Liver (tissue), 9 donors: ENCODE data around the gene HPS1. TPM values are rescaled to one million over a fixed set of nuclear protein-coding genes. Genes with fewer than 3 reads are reported as not detected.

Source experiments
- DNase-seq: peaks from one replicate; pipeline ENCODE4 v3.0.0-alpha.2; 2017; ENCODE audit warnings: low spot score
- H3K27ac ChIP-seq, 2 donors: one replicate each; pipeline ENCODE4 v1.7.0; 2013; ENCODE audit warnings: inconsistent platforms in 2 of 2, low read length in 2 of 2, control low read depth in 1 of 2, low read depth in 1 of 2, mild to moderate bottlenecking in 1 of 2
- H3K27me3 ChIP-seq, 4 donors: one replicate each; pipeline versions ENCODE4 v1.6.1 to v1.7.0; 2013; ENCODE audit warnings: low read length in 3 of 4, inconsistent platforms in 1 of 4, mild to moderate bottlenecking in 1 of 4, moderate library complexity in 1 of 4; ENCODE audit not compliant: control insufficient read depth in 4 of 4, insufficient read depth in 4 of 4
- H3K36me3 ChIP-seq, 4 donors: one replicate each; pipeline versions ENCODE4 v1.6.1 to v1.7.0; 2013; ENCODE audit warnings: low read length in 3 of 4, mild to moderate bottlenecking in 3 of 4, low read depth in 1 of 4, moderate library complexity in 1 of 4; ENCODE audit not compliant: control insufficient read depth in 4 of 4, insufficient read depth in 3 of 4
- H3K4me1 ChIP-seq, 4 donors: one replicate each; pipeline versions ENCODE4 v1.6.1 to v1.7.0; 2013; ENCODE audit warnings: low read length in 3 of 4, mild to moderate bottlenecking in 3 of 4, moderate library complexity in 1 of 4; ENCODE audit not compliant: control insufficient read depth in 4 of 4, insufficient read depth in 4 of 4
- H3K4me3 ChIP-seq, 3 donors: one replicate each; pipeline versions ENCODE4 v1.6.1 to v1.7.0; 2013; ENCODE audit warnings: low read length in 3 of 3, control low read depth in 1 of 3, low read depth in 1 of 3, mild to moderate bottlenecking in 1 of 3
- H3K9ac ChIP-seq, 2 donors: one replicate each; pipeline ENCODE4 v1.7.0; 2013; ENCODE audit warnings: low read length in 2 of 2, mild to moderate bottlenecking in 2 of 2, moderate library complexity in 2 of 2, control low read depth in 1 of 2, low read depth in 1 of 2
- H3K9me3 ChIP-seq, 4 donors: one replicate each; pipeline versions ENCODE4 v1.6.1 to v1.7.0; 2013; ENCODE audit warnings: low read length in 3 of 4; ENCODE audit not compliant: control insufficient read depth in 4 of 4
- CTCF ChIP-seq: fragments of 150-350 bp; IDR thresholded peaks from 2 replicates; pipeline ENCODE4 v1.5.1; 2017; ENCODE audit warnings: improper control_type of control experiment, low read depth, low read length; ENCODE audit not compliant: missing input control
- EGR1 ChIP-seq, 2 donors: IDR thresholded peaks; 2 replicates each; pipeline ENCODE4 v1.6.1; 2016 to 2018; ENCODE audit warnings: antibody characterized with exemption in 2 of 2, low read depth in 2 of 2
- FOXA1 ChIP-seq: IDR thresholded peaks from 2 replicates; pipeline ENCODE4 v1.6.1; 2016; ENCODE audit warnings: antibody characterized with exemption
- FOXA2 ChIP-seq: IDR thresholded peaks from 2 replicates; pipeline ENCODE4 v1.6.1; 2016; ENCODE audit warnings: antibody characterized with exemption
- GABPA ChIP-seq, 2 donors: IDR thresholded peaks in 1 of 2; conservative IDR thresholded peaks in 1 of 2; 2 replicates each; pipeline ENCODE4 v1.6.1; 2016; ENCODE audit warnings: antibody characterized with exemption in 2 of 2, mild to moderate bottlenecking in 1 of 2, moderate library complexity in 1 of 2
- HNF4A ChIP-seq, 2 donors: conservative IDR thresholded peaks; 2 replicates each; pipeline ENCODE4 v1.6.1; 2016; ENCODE audit warnings: antibody characterized with exemption in 2 of 2, mild to moderate bottlenecking in 2 of 2
- HNF4G ChIP-seq: IDR thresholded peaks from 2 replicates; pipeline ENCODE4 v1.6.1; 2016; ENCODE audit warnings: antibody characterized with exemption
- JUND ChIP-seq, 2 donors: IDR thresholded peaks; 2 replicates each; pipeline ENCODE4 v1.6.1; 2016; ENCODE audit warnings: antibody characterized with exemption in 2 of 2
- NR2F2 ChIP-seq: IDR thresholded peaks from 2 replicates; pipeline ENCODE4 v1.6.1; 2016; ENCODE audit warnings: antibody characterized with exemption
- RAD21 ChIP-seq, 2 donors: IDR thresholded peaks; 2 replicates each; pipeline ENCODE4 v1.6.1; 2016; ENCODE audit warnings: antibody characterized with exemption in 2 of 2, mild to moderate bottlenecking in 2 of 2
- REST ChIP-seq: IDR thresholded peaks from 2 replicates; pipeline ENCODE4 v1.6.1; 2016; ENCODE audit warnings: antibody characterized with exemption, mild to moderate bottlenecking
- RXRA ChIP-seq, 2 donors: IDR thresholded peaks; 2 replicates each; pipeline ENCODE4 v1.6.1; 2017 to 2018; ENCODE audit warnings: antibody characterized with exemption in 2 of 2, mild to moderate bottlenecking in 1 of 2
- SP1 ChIP-seq: IDR thresholded peaks from 2 replicates; pipeline ENCODE4 v1.6.1; 2018; ENCODE audit warnings: antibody characterized with exemption, mild to moderate bottlenecking
- TAF1 ChIP-seq: conservative IDR thresholded peaks from 2 replicates; pipeline ENCODE4 v1.6.1; 2016; ENCODE audit warnings: antibody characterized with exemption, mild to moderate bottlenecking
- YY1 ChIP-seq: IDR thresholded peaks from 2 replicates; pipeline ENCODE4 v1.6.1; 2016; ENCODE audit warnings: antibody characterized with exemption, mild to moderate bottlenecking
- ZBTB33 ChIP-seq: IDR thresholded peaks from 2 replicates; pipeline ENCODE4 v1.6.1; 2016; ENCODE audit warnings: antibody characterized with exemption
- WGBS: extraction: QIAGEN DNeasy Blood & Tissue Kit; methylation state at CpG from one replicate; pipeline ENCODE4 v1.1.7; 2013; 5-methylcytosine and 5-hydroxymethylcytosine counted together
- polyA plus RNA-seq, 2 donors: library from polyadenylated mRNA; stranded (reverse) in 1 of 2; unstranded in 1 of 2; fragments of 200-250 nt in 1 of 2; fragments of >200 nt in 1 of 2; fragmentation: Nextera tagmentation in 1 of 2; extraction: Ambion mirVana in 1 of 2; gene quantifications; one replicate each; pipeline versions ENCODE4 v1.2.1 to v1.2.3, GENCODE V29; 2013 to 2015
- total RNA-seq, 2 donors: library from RNA; depleted of rRNA; stranded (reverse); fragments of >200 nt; gene quantifications; one replicate each; pipeline ENCODE4 v1.2.3, GENCODE V29; 2014
- TF ChIP-seq, protein P1 (sequence below): IDR thresholded peaks from 2 replicates; pipeline ENCODE4 v1.6.1; 2016; ENCODE audit warnings: antibody characterized with exemption
- TF ChIP-seq, protein P2 (sequence below): IDR thresholded peaks from 2 replicates; pipeline ENCODE4 v1.6.1; 2016; ENCODE audit warnings: antibody characterized with exemption
- donor health status: healthy.
- donor health status: healthy.
- donor health status: healthy.
- donor health status: healthy.
- donor health status: healthy.

Gene HPS1
- total and polyA plus RNA-seq, 4 donors, result 19.9 to 56.7 (median 29.8) TPM

GRCh38 chr10:98470850-98471249 is 24.1 kb upstream of the HPS1 start:
- Histone ChIP-seq H3K4me1 (peaks cover 0 to 10% (median 4%) of the 10 kb centered on the region in 4 donors), H3K27ac (no peak overlapping the region), H3K9me3 (no peaks in the 10 kb centered on the region), H3K4me3 (no peak overlapping the region), H3K36me3 (no peaks in the 10 kb centered on the region), H3K9ac (no peak overlapping the region), H3K27me3 (peaks cover 0 to 2% (median 0%) of the 10 kb centered on the region in 4 donors)
- WGBS, result 86% methylated on average over 5 of the region's 5 CpGs
- DNase-seq, result no peak
- TF ChIP-seq FOXA1 (no peak), TAF1 (no peak), YY1 (no peak), CTCF (no peak), GABPA (IDR thresholded peaks at IDR 0.05 in 1 of 2, conservative IDR thresholded peaks at IDR 0.05 in 1 of 2) (no peak), SP1 (no peak), HNF4G (no peak), NR2F2 (no peak)
- TF ChIP-seq, protein P1, sequence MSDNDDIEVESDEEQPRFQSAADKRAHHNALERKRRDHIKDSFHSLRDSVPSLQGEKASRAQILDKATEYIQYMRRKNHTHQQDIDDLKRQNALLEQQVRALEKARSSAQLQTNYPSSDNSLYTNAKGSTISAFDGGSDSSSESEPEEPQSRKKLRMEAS, result no peak

DNA sequence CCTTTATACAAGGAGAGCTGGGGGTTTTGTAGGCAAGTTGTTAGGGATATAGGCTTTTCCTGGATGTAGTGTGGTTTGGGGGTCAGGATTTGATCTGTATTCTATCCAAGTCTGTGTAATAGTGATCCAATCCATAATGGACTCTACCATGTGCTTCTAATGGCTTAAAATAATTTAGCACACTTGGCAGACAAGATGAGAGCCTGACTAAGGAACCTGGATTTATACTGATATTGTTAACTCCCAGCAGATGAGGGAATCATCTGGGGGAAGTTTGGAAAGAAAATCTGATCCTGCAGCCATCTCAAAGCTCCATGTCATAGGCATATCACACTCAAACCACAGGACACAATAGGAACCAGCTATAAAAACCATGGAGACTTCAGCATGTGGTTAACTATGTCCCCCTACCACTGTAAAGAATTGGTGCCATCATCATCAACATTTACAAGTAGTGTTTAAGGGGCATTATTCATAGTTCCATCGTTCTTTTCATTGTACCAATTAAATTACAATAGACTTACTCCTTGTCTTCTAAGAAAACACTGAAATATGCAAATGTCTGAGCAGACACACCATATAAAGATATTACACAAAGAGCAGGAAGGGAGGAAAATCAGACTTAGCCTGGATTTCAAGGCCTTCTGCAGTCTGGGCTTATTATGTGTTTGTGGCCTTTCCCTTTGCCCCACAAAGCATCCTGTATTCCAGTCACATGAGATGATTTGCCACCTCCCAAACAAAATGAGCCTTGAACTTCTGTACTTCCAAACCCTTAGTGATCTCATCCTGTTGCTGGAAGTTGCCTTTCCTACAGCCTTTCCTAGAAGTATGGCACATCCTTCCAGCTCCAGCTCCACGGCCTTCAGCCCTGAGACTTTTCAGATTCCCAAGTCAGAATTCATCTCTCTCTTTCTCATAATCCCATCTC is 22.5 kb upstream of the HPS1 start:
- H3K9me3 ChIP-seq, result no peaks in the 10 kb centered on the region
- no peak overlapping the region for H3K27ac ChIP-seq
- H3K36me3 ChIP-seq, result no peaks in the 10 kb centered on the region
- DNase-seq, result no peak
- TF ChIP-seq HNF4G (no peak), RAD21 (IDR thresholded peaks at IDR 0.05) (no peak), TAF1 (no peak), JUND (IDR thresholded peaks at IDR 0.05) (no peak), RXRA (IDR thresholded peaks at IDR 0.05) (peak in 1 of 2 donors; percentile 11), YY1 (no peak), REST (no peak), FOXA2 (no peak), SP1 (peak; percentile 34), FOXA1 (no peak), NR2F2 (peak; percentile 36), ZBTB33 (no peak), HNF4A (conservative IDR thresholded peaks at IDR 0.05) (no peak), CTCF (no peak), EGR1 (IDR thresholded peaks at IDR 0.05; ENCODE audit: low read depth in 2 of 2) (no peak), GABPA (IDR thresholded peaks at IDR 0.05 in 1 of 2, conservative IDR thresholded peaks at IDR 0.05 in 1 of 2) (no peak)
- TF ChIP-seq, protein P1, result no peak
- TF ChIP-seq, protein P2, sequence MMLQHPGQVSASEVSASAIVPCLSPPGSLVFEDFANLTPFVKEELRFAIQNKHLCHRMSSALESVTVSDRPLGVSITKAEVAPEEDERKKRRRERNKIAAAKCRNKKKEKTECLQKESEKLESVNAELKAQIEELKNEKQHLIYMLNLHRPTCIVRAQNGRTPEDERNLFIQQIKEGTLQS, result no peak
- H3K4me3 ChIP-seq, result no peak overlapping the region
- H3K4me1 ChIP-seq, result peaks cover 0 to 10% (median 4%) of the 10 kb centered on the region in 4 donors
- peaks cover 0 to 2% (median 0%) of the 10 kb centered on the region in 4 donors for H3K27me3 ChIP-seq
- WGBS, result 81% methylated on average over 2 of the region's 2 CpGs
- H3K9ac ChIP-seq, result no peak overlapping the region
